Measurements from ENCODE around the gene ANXA4. TPM values are rescaled to one million over a fixed set of nuclear protein-coding genes. Genes with fewer than 3 reads are reported as not detected.
A peak's percentile ranks its signal among the peaks of the same experiment; 100 is the strongest.

Gene ANXA4
- polyA plus RNA-seq, 1 of the 3 experiments (the other 2 are of a cell fraction) = 137 TPM

DNA sequence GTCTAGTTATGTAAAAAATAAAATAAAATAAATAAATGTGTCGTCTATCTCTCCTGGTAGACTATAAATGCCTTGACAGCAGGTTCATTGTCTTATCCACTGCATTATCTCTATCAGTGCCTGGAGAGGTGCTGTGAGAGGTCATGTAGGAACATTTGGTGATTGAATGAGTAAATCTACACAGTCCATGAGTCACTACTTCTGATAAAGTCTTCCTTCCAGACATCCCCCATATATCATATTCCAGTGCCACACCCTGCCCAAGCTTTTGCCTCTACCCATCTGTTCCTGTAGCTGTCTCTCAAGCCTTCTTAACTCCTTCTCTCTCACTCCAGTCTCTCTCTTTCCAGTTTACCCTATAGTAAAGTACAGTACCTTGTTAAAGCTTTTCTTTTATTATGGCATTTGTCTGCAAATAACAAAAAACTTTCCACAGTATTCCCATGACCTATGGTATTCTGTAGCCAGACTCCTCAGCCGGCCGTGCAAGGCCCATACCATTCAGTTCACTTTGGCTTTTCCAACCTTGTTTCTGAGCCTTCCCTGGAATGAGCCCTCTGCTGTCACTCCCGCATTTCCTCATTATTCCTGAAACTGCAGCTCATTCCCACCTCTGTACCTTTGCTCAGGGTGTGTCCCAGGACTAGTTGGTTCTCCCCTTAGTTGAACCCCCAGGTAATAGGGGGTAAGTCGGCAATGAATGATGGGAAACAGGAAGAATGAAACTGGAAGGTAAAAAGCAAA lies 37.5 kb downstream of the ANXA4 start:
- no peak overlapping the region for H3K4me2 ChIP-seq
- DNase-seq = no peak

DNA sequence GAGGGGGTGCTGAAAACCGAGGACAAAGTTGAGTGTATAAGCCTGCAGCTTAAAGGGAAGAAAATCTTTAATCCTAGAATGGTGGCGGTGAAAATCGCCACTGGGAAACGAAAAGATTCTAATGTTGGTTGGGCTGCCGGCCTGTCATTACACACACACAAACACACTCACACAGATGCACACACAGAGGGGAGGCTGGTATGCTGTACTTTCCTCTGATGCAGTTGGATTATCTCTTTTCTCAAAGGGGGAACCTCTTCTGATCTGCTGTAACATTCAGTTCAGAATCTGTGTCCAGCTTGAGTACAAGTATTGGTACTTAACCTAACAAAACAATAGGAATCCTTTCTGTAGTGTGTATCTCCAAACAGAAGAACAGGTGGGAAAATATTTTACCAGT lies 39.0 kb downstream of the ANXA4 start:
- Histone ChIP-seq H3K9me3 (no peaks in the 10 kb centered on the region), H3F3A (replicated peaks; ENCODE audit: insufficient read depth) (no peaks in the 10 kb centered on the region), H3K4me3 (ENCODE audit: low read depth in 2 of 2, low read length in 1 of 2) (no peak overlapping the region), H3K27ac (ENCODE audit: low read depth in 2 of 2, low read length in 1 of 2) (no peak overlapping the region), H3K4me2 (no peak overlapping the region), H3K4me1 (ENCODE audit: control insufficient read depth in 1 of 2, insufficient read depth in 2 of 2, low read depth in 1 of 2, low read length in 1 of 2) (no peaks in the 10 kb centered on the region), H3K27me3 (ENCODE audit: insufficient read depth) (no peaks in the 10 kb centered on the region), H2AFZ (ENCODE audit: low read depth) (no peak overlapping the region), H4K20me1 (ENCODE audit: insufficient read depth) (no peaks in the 10 kb centered on the region), H3K36me3 (replicated peaks in 1 of 2; ENCODE audit: control insufficient read depth in 1 of 2, insufficient read depth in 2 of 2, low read length in 1 of 2) (peaks cover 4 to 11% of the 10 kb centered on the region in 2 experiments), H3K9me2 (no peaks in the 10 kb centered on the region), H3K9ac (no peak overlapping the region), H3K79me2 (ENCODE audit: insufficient read depth) (no peaks in the 10 kb centered on the region; the same call in 1 of the 2 replicates)
- no peak for DNase-seq
- WGBS (ENCODE audit: low lambda C conversion rate) = 80% methylated on average over 5 of the region's 5 CpGs
- CTCF ChIA-PET = interaction anchor here (0.8 to 2.1 kb wide), 3 partner anchors 9 to 56 kb away, joined by 3 to 6 read pairs (median 3); no protein-coding TSS in a partner anchor
- POLR2A ChIA-PET = no interaction called here
- TF ChIP-seq, protein P1, sequence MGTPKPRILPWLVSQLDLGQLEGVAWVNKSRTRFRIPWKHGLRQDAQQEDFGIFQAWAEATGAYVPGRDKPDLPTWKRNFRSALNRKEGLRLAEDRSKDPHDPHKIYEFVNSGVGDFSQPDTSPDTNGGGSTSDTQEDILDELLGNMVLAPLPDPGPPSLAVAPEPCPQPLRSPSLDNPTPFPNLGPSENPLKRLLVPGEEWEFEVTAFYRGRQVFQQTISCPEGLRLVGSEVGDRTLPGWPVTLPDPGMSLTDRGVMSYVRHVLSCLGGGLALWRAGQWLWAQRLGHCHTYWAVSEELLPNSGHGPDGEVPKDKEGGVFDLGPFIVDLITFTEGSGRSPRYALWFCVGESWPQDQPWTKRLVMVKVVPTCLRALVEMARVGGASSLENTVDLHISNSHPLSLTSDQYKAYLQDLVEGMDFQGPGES (IDR thresholded peaks at IDR 0.05; ENCODE audit: low read depth, low read length) = no peak
- TF ChIP-seq, protein P2, sequence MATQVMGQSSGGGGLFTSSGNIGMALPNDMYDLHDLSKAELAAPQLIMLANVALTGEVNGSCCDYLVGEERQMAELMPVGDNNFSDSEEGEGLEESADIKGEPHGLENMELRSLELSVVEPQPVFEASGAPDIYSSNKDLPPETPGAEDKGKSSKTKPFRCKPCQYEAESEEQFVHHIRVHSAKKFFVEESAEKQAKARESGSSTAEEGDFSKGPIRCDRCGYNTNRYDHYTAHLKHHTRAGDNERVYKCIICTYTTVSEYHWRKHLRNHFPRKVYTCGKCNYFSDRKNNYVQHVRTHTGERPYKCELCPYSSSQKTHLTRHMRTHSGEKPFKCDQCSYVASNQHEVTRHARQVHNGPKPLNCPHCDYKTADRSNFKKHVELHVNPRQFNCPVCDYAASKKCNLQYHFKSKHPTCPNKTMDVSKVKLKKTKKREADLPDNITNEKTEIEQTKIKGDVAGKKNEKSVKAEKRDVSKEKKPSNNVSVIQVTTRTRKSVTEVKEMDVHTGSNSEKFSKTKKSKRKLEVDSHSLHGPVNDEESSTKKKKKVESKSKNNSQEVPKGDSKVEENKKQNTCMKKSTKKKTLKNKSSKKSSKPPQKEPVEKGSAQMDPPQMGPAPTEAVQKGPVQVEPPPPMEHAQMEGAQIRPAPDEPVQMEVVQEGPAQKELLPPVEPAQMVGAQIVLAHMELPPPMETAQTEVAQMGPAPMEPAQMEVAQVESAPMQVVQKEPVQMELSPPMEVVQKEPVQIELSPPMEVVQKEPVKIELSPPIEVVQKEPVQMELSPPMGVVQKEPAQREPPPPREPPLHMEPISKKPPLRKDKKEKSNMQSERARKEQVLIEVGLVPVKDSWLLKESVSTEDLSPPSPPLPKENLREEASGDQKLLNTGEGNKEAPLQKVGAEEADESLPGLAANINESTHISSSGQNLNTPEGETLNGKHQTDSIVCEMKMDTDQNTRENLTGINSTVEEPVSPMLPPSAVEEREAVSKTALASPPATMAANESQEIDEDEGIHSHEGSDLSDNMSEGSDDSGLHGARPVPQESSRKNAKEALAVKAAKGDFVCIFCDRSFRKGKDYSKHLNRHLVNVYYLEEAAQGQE (IDR thresholded peaks at IDR 0.05; ENCODE audit: low read depth, low read length) = no peak

More for the DNA sequence above, 37.5 kb downstream of the ANXA4 start:
- Histone ChIP-seq H3K9me2 (no peaks in the 10 kb centered on the region), H2AFZ (ENCODE audit: low read depth) (no peak overlapping the region), H3K27ac (ENCODE audit: low read depth in 2 of 2, low read length in 1 of 2) (no peak overlapping the region), H3K4me3 (ENCODE audit: low read depth in 2 of 2, low read length in 1 of 2) (no peak overlapping the region), H3F3A (replicated peaks; ENCODE audit: insufficient read depth) (no peaks in the 10 kb centered on the region), H3K79me2 (ENCODE audit: insufficient read depth) (peaks cover 3% of the 10 kb centered on the region; the same call in 1 of the 2 replicates), H3K4me1 (ENCODE audit: control insufficient read depth in 1 of 2, insufficient read depth in 2 of 2, low read depth in 1 of 2, low read length in 1 of 2) (no peaks in the 10 kb centered on the region), H3K9me3 (no peaks in the 10 kb centered on the region), H3K36me3 (replicated peaks in 1 of 2; ENCODE audit: control insufficient read depth in 1 of 2, insufficient read depth in 2 of 2, low read length in 1 of 2) (peaks cover 0 to 11% of the 10 kb centered on the region in 2 experiments), H3K9ac (no peak overlapping the region), H4K20me1 (ENCODE audit: insufficient read depth) (no peaks in the 10 kb centered on the region), H3K27me3 (ENCODE audit: insufficient read depth) (no peaks in the 10 kb centered on the region)
- ChIA-PET POLR2A (no interaction called here), CTCF (interaction anchor here (0.7 to 1.2 kb wide), 4 partner anchors 18 to 120 kb away, joined by 3 to 4 read pairs (median 3); no protein-coding TSS in a partner anchor)
- WGBS (ENCODE audit: low lambda C conversion rate) = 68% methylated on average over 5 of the region's 5 CpGs
- TF ChIP-seq RCOR1 (IDR thresholded peaks at IDR 0.05; ENCODE audit: low read length) (no peak), GABPA (IDR thresholded peaks at IDR 0.05; ENCODE audit: low read depth) (no peak), RAD21 (IDR thresholded peaks at IDR 0.05; ENCODE audit: low read length) (no peak), SMC3 (IDR thresholded peaks at IDR 0.05; ENCODE audit: low read depth, low read length) (no peak), TCF12 (IDR thresholded peaks at IDR 0.05) (peak; percentile 24; the same call in 1 of the 2 replicates), FOSL2 (IDR thresholded peaks at IDR 0.05; ENCODE audit: borderline replicate concordance, low read depth) (peak; percentile 22; the same call in 1 of the 2 replicates)
- TF ChIP-seq, protein P3, sequence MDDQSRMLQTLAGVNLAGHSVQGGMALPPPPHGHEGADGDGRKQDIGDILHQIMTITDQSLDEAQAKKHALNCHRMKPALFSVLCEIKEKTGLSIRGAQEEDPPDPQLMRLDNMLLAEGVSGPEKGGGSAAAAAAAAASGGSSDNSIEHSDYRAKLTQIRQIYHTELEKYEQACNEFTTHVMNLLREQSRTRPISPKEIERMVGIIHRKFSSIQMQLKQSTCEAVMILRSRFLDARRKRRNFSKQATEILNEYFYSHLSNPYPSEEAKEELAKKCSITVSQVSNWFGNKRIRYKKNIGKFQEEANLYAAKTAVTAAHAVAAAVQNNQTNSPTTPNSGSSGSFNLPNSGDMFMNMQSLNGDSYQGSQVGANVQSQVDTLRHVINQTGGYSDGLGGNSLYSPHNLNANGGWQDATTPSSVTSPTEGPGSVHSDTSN (IDR thresholded peaks at IDR 0.05) = peak; percentile 51; the same call in 1 of the 2 replicates
- TF ChIP-seq, protein P1 (IDR thresholded peaks at IDR 0.05; ENCODE audit: low read depth, low read length) = no peak

Measured in SK-N-SH (cell line).